Epithelial cell of proximal tubule (primary cell): ENCODE measurements around the gene CFAP43. TPM values are rescaled to one million over a fixed set of nuclear protein-coding genes. Genes with fewer than 3 reads are reported as not detected.

ENCODE experiments used
- DNase-seq: peaks from one replicate; pipeline ENCODE4 v3.0.0-alpha.2; 2011; ENCODE audit warnings: low read depth
- H3K4me3 ChIP-seq: 2 replicates; pipeline ENCODE4 v1.5.1; 2011; ENCODE audit warnings: low read depth, mild to moderate bottlenecking, low read length
- total RNA-seq: library from RNA; depleted of rRNA; stranded (reverse); fragments of >200 nt; gene quantifications from 2 replicates; pipeline ENCODE4 v1.2.3, GENCODE V29; 2015
- TF ChIP-seq, protein P1 (sequence below): conservative IDR thresholded peaks from 2 replicates; pipeline ENCODE4 v1.5.1; 2012; ENCODE audit warnings: low read depth, mild to moderate bottlenecking, low read length

The CFAP43 gene
- total RNA-seq, 1 donor from 2014 or later, result 0.46 TPM

DNA sequence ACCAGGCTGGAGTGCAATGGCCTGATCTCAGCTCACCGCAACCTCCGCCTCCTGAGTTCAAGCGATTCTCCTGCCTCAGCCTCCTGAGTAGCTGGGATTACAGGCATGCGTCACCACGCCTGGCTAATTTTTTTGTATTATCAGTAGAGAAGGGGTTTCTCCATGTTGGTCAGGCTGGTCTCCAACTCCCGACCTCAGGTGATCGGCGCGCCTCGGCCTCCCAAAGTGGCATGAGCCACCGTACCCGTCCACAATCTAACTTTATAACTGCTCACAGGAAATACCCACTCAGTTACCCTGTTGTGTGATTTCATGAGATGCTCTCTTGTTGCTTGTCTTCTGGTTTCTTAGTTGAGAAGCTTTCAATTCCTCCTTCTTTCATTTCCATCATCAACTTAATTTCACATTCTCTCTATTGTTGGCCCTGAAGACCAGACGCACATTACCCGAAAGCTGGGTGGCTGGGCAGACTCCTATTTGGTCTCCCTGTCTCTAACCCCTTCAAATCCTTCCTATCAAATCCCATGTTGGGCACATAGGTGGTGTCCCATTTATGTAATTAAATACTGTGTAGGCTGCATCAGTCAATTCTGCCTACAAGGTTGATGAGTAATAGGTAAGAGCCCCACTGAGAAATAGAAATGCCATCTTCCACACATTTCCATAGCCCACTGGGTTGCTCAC, 35.7 kb upstream of the CFAP43 start:
- no peak for DNase-seq
- peak overlapping the region; percentile 76 for H3K4me3 ChIP-seq
- TF ChIP-seq, protein P1, sequence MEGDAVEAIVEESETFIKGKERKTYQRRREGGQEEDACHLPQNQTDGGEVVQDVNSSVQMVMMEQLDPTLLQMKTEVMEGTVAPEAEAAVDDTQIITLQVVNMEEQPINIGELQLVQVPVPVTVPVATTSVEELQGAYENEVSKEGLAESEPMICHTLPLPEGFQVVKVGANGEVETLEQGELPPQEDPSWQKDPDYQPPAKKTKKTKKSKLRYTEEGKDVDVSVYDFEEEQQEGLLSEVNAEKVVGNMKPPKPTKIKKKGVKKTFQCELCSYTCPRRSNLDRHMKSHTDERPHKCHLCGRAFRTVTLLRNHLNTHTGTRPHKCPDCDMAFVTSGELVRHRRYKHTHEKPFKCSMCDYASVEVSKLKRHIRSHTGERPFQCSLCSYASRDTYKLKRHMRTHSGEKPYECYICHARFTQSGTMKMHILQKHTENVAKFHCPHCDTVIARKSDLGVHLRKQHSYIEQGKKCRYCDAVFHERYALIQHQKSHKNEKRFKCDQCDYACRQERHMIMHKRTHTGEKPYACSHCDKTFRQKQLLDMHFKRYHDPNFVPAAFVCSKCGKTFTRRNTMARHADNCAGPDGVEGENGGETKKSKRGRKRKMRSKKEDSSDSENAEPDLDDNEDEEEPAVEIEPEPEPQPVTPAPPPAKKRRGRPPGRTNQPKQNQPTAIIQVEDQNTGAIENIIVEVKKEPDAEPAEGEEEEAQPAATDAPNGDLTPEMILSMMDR, result no peak

DNA sequence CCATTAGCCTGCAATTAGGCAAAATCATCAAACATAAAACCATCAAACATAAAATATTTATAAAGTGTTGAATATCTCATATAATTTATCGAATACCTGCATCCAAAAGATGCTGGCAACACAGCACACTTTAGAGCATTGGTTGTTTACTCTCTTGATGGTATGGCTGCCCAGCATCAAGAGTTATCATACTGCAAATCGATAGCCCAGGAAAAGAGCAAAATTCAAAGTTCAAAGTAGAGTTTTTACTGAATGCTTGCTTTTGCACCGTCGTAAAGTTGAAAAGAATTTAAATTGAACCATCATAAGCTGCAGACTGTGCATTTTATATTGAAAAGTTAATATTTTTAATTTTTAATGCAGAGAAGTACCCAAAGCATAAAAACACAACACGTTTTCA, 32.6 kb upstream of the CFAP43 start:
- TF ChIP-seq, protein P1, result no peak
- H3K4me3 ChIP-seq, result no peak overlapping the region
- no peak for DNase-seq

DNA sequence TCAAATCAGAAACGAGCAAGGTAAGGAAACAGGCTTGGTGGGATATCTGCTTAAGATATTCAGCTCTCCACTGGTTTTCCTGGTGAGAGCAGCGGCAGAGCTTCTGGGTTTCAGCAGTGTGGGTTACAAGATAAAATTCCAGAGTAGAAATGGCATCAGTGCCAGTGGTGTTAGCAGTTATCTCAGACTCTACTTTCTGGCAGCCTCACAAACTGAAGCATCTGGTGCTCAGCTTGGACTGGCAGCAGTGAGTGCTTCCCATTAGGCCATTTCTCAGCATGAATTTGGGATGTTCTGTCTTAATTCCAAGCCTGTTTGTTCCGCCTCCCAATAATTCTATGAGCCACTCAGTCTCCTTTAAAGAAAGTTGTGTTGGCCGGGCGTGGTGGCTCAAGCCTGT, 29.9 kb upstream of the CFAP43 start:
- no peak for DNase-seq
- TF ChIP-seq, protein P1, result no peak
- H3K4me3 ChIP-seq, result no peak overlapping the region

DNA sequence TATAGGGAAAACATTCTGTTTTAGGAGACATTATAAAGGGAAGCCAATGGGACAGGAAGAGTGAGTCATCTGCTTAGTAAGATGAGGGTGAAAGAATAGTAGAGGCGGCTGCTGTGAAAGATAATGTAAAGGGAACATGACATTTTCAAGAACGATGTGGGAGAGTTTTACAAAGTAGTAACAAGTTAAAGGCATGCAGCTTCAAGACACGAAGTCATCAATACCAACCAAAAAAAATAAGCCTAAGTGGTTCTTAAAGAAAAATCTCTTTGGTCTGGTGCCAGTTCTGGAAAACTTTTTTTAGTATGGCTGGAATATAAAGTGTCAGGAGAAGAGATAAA, 28.6 kb upstream of the CFAP43 start:
- DNase-seq, result no peak
- no peak overlapping the region for H3K4me3 ChIP-seq
- TF ChIP-seq, protein P1, result no peak

DNA sequence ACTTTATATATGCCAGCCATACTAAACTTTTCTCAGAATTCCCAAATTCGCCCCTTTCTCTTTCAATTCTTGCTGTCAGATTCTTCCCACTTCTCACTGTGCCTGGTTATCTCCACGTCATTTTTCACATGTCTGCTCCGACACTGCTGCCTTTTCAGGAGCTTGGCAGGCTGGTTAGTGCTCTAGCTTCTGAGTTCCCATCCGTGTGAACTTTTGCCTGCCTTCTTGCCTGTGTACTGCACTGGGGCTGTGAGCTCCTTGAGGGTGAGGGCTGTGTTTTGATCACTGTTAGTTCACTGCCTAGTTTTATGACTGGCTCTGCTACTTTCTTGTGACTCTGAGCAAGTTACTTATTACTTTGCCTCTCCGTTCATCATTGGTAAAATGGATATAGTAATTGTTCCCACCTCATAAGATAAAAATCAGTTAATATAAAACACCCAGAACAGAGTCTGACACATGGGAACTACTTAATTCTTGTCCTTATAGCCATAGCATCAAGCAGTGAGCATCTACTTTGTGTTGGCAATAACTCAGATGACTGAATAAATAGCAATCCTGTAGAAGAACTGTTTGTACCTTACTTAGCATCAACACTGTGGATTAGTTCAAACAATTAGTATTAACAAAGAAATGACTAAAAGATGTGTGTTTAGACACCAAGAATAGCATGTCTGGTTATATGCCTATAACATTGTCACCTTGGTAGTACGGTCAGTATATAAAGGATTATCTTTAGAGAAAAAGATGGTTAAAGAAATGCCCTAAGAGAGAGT, 28.0 kb upstream of the CFAP43 start:
- TF ChIP-seq, protein P1, result no peak

DNA sequence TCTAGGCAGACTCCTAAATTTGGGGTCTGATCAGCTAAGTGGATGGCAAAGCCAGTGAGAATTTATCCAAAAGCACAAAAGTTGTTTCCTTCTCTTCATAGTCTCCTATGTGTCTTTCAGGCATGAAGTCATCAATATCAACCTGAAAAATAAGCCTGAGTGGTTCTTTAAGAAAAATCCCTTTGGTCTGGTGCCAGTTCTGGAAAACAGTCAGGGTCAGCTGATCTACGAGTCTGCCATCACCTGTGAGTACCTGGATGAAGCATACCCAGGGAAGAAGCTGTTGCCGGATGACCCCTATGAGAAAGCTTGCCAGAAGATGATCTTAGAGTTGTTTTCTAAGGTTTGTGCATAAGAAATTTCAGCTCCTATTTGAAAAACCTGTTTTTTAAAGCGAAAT, 27.3 kb upstream of the CFAP43 start:
- peak overlapping the region; percentile 7 for H3K4me3 ChIP-seq
- TF ChIP-seq, protein P1, result no peak
- no peak for DNase-seq

More for the DNA sequence above, 28.0 kb upstream of the CFAP43 start:
- no peak for DNase-seq
- H3K4me3 ChIP-seq, result peak overlapping the region; percentile 7
